ENCODE results near the gene OSBPL1A.

OSBPL1A gene

GRCh38 chr18:24219561-24220317 lies 177.9 kb downstream of the OSBPL1A start:
- DNase-seq (ENCODE audit: low read depth): no peak

DNA sequence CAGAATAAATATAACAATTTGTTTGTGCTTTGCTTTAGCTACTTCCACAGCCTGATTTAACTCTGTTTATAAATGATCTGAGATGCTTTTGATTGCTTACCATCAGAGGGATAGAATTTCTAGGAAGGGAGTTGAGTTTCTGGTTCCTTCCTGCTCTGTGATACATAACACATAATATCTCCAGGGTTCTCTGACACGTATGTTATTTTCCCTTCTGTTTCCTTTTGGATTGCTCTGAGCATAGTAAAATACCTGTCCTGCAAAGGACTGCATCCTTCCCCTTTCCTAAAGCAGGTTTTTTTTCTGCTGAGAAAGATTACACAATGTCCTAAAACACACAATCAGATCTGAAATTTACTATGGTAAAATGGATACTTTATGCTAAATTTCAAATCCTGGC lies 182.7 kb downstream of the OSBPL1A start:
- no peak for DNase-seq (ENCODE audit: low read depth)

- DNase-seq (ENCODE audit: low read depth): no peak
These were observed 183.5 kb downstream of the OSBPL1A start for GRCh38 chr18:24214144-24214543.

GRCh38 chr18:24212939-24213338 lies 184.7 kb downstream of the OSBPL1A start:
- DNase-seq (ENCODE audit: low read depth): peak; percentile 49

DNA sequence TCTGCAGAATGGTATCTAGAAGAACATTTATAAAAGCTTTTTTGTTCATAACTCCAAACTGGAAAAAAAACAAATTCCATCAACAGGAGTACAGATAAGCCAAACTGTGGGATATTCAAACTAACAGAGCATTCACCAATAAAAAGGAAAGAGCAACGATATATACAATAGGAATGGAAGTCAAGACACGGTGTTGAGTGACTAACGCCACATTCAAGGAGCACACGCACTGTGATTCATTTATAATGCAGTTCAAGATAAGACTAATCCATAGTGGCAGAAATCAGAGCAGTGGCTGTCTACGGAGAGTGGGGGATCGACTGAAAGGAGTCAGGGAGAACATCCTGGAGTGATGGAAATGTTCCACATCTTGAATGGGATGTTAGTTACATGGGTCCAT lies 188.1 kb downstream of the OSBPL1A start:
- DNase-seq (ENCODE audit: low read depth): no peak

DNA sequence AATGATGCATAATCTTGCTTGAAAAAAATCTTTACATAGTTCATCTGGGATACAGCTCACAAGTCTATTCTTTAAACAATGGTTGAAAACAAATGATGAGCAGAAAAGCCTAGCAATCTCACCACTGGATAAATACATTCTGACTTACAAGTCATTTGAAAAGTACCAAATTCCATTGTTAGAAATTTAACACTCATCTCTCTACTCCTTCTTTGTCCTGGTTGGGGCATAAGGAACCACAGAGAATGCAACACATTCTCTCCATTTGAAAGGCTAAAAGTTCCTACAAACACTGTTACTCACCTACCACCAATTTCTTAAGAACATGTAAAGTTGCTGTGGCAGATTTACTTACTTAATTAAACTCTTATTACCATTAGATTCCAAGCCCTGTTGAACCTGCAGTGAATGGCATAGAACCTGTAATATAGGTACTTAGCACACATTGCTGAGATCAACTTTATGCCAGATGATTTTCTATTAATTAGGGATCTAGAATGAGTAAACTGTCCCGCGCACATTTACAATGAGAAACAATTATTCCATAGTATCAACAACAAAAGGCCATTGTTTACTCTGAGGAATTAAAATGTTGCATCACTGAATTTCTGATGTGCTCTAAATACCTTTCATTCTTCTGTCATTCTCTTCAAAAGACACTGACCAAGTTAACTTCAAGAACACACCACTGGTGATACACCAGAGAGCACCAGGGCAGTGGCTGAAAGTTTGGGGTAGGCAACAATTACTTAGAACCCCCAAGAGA lies 189.2 kb downstream of the OSBPL1A start:
- no peak for DNase-seq (ENCODE audit: low read depth)

GRCh38 chr18:24204904-24205303 lies 192.7 kb downstream of the OSBPL1A start:
- DNase-seq (ENCODE audit: low read depth): no peak

GRCh38 chr18:24201699-24202687 lies 195.6 kb downstream of the OSBPL1A start:
- DNase-seq (ENCODE audit: low read depth): no peak

GRCh38 chr18:24200494-24201290 lies 196.9 kb downstream of the OSBPL1A start:
- DNase-seq (ENCODE audit: low read depth): no peak

DNA sequence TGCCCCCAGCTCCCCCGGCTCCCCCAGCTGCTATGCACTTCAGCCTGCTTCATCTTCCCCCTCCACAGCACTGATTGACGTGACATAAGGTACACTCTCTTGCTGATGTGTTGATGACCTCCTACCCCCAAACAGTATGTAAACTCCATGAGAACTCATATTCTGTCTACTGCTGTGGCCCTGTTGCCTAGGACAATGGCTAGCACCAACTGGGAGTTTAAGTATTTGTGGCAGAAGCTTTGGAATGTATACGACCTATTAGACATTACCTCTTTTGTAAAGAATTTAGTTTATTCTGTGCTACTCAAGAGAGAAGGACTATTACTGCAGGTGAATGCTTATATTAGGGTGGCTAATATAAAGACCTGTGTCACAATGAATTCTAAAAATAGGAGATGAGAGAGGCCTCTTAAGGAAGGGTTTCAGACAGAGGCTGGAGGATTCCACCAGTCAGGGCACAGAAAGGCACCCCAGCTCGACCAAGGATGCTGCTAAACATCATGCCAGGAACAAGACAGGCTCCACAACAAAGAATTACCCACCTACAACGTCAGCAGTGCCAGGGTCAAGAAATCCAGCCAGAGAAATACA lies 198.2 kb downstream of the OSBPL1A start:
- DNase-seq (ENCODE audit: low read depth): no peak

GRCh38 chr18:24198461-24198860 lies 199.2 kb downstream of the OSBPL1A start:
- no peak for DNase-seq (ENCODE audit: low read depth)

DNA sequence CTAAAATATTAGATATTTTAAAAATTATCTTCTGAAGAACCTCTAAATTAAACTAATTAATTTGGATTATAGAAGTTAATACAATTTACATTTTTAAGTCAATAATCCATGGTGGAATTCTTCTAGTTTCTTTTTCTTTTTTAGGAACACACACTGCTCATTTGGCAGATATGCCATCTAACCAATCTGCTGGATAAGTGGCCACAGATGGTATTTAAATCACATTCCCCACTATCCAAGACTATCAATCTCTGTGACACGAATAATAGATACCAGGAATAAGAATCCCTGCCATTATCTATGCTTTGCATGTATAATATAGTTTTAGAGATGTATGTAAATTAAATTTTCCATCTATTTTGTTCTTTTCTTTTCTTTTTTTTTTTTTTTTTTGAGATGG lies 200.2 kb downstream of the OSBPL1A start:
- DNase-seq (ENCODE audit: low read depth): no peak

- DNase-seq (ENCODE audit: low read depth): no peak
These were observed 200.9 kb downstream of the OSBPL1A start for GRCh38 chr18:24196764-24197163.

GRCh38 chr18:24195296-24196053 lies 202.1 kb downstream of the OSBPL1A start:
- no peak for DNase-seq (ENCODE audit: low read depth)

DNA sequence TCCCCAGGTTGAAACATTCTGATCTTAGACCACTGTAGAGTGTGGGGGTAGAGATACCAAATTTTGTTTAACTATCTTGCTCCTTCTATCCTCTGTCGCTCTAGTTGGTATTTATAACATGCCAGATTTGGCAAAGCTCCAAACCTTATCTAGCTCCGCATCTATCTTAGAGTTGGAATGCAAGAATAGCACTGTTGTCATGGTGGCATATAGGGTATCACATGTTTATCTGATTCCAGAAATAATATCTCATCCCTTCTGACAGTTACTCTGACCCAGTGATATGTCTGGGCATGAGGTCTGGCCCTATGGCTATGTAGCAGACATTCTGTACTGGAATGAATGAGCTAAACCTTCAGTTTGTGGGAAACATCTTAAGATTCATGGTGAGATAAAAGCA lies 207.0 kb downstream of the OSBPL1A start:
- DNase-seq (ENCODE audit: low read depth): no peak

GRCh38 chr18:24189664-24190346 lies 207.8 kb downstream of the OSBPL1A start:
- DNase-seq (ENCODE audit: low read depth): no peak

DNA sequence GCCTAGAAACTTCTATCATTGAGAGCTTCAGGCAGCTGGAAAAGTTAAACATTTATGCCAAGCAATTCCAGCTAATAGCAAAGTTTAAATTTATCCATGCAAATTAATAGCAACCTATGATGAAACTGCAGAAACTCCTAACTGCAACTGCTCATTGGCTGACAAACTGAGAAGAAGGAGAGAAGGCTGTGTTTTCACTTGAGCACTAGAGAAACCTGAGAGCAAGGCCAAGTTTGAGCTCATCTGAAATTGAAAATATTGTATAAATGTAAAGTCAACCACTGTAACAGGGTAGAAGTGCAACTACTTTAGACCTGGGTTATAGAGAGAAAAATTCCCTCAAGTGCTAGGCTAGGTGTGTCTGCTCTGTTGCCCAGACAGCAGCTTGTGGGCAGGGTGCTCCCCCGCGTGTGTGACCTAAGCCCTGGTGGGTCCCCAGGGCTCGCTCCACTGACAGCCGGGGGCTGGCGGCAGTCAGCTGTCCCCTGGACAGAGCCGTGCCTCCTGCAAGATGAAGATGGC lies 208.6 kb downstream of the OSBPL1A start:
- no peak for DNase-seq (ENCODE audit: low read depth)

GRCh38 chr18:24188120-24188519 lies 209.5 kb downstream of the OSBPL1A start:
- DNase-seq (ENCODE audit: low read depth): no peak

GRCh38 chr18:24187689-24188088 lies 209.9 kb downstream of the OSBPL1A start:
- no peak for DNase-seq (ENCODE audit: low read depth)
